Measurements from ENCODE around the gene RAD51B.

Gene RAD51B

DNA sequence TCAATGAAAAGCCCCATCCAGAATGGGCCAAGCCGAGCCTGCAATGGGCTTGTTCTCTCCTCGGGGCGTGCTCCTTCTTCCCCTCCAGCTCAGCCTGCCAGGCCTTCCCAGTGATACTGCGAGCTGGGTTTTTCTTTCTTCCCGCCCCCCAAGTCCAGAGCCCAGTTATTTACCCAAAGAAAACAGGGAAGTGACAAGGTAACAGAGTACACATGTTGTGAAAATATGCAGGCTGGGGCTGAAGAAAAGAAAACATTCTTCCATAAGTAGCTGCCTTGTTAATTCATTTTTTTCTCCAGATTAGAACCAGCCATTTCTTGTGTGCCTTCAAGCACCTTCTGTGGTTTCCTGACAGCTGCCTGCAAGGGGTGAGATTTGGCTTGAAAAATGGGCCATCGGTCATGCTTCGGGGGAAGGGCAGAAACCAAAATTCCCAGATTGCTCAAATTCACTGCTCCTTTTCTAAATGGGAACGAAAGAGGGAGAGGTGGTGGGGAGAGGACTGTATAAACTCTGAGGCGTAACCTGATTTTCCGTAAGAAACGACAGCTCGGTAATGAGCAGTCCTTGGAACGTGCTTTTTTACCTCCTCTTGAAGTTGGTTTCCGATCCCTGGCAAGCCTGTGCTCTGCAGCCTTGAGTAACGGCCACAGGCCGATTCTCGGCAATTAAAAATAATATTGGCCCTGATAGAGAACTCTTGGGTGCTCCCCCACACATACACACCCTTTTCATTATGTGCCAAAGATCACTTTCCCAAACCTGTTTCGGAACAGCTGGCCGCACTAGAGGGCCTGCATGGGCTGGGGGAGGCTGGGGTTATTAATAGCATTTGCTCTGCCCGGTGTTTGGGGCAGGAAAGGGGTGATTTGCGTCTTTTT is 743.9 kb downstream of the RAD51B start:
- no peak for TF ChIP-seq CTCF (IDR thresholded peaks at IDR 0.05; ENCODE audit: low read depth, low read length)
- no peak for DNase-seq (ENCODE audit: low read depth, low spot score)
- H3K4me3 ChIP-seq (ENCODE audit: low read depth, low read length): no peak overlapping the region
- in situ Hi-C loops (cut with HindIII; ENCODE audit: low sequenced_read_pairs): loop anchor here (10.0 kb wide), 1 partner anchor 309 kb away; no protein-coding TSS in a partner anchor

DNA sequence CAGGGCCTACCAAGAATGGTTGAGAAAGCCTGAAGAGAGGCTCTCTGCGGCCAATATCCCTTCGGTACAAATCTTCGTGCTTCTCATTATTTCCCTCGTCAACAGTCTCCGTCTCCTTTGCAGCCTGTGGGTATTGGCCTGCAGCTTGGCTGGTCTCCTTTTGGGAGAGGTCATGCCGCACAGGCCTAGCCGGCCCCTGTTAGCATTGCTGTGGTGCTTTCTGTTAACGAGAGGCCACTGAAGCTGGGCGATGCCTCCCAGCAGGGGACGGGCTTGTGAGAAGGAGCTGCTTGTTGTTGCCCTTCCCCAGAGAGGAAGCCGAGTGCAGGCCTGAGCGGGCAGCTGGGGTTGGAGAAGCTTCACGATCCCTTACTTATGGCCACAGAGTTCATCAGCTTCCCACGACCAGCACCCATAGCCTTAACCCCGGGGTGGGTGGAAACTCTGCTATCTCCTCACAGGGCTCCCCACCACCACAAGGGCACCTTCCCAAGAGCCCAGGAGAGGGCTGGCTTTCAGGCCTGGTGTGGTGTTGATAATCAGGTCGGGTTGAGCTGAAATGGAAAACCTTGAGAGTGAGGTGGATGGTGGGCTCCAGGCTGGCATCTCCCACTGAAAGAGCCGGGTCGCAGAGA is 744.7 kb downstream of the RAD51B start:
- in situ Hi-C loops (cut with HindIII; ENCODE audit: low sequenced_read_pairs): loop anchor here (10.0 kb wide), 1 partner anchor 310 kb away; no protein-coding TSS in a partner anchor
- H3K4me3 ChIP-seq (ENCODE audit: low read depth, low read length): no peak overlapping the region
- TF ChIP-seq CTCF (IDR thresholded peaks at IDR 0.05; ENCODE audit: low read depth, low read length): no peak
- no peak for DNase-seq (ENCODE audit: low read depth, low spot score)

DNA sequence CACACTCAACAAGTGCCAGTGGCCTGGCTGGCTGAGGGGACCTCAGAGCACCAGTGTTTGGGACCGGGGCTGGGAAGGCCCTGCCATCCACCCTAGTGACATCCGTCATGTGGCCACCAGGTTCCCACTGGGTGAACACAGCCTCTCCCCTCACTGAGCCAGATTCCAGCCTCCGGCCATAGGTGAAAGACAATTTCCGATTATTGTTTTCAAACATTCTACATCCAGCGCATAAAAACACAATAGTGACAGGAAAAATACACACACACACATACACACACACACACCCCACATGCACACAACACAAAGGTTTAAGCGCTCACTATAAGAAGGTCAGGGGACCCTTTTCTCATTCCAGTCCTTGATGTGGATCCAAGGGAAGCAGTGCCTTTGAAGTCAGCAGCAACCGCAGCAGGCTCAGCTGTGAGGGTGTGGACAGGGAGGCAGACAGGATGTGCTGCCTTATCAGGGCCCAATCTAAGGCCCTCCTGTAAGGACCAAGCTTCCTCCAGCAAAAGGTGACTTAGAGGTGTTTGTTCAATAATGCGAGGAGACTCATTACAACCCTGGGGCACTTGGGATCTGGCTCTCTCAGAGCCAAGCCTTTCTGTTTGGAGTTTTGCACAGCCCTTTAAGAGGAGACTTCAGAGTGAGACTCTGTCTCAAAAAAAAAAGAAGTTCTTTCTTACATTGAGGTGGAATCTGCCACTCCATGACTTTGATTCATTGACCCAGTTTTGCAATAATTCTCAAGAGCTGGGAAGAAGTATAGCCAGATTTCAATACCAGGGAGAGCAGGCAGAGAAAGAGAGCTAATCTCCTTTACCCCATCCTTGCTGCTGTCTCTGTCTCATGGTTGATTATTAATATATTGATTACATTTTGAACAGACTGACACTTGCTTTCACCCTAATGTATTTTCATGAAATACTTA is 745.5 kb downstream of the RAD51B start:
- TF ChIP-seq CTCF (IDR thresholded peaks at IDR 0.05; ENCODE audit: low read depth, low read length): no peak
- DNase-seq (ENCODE audit: low read depth, low spot score): no peak
- no peak overlapping the region for H3K4me3 ChIP-seq (ENCODE audit: low read depth, low read length)
- in situ Hi-C loops (cut with HindIII; ENCODE audit: low sequenced_read_pairs): loop anchor here (10.0 kb wide), 1 partner anchor 310 kb away; no protein-coding TSS in a partner anchor

DNA sequence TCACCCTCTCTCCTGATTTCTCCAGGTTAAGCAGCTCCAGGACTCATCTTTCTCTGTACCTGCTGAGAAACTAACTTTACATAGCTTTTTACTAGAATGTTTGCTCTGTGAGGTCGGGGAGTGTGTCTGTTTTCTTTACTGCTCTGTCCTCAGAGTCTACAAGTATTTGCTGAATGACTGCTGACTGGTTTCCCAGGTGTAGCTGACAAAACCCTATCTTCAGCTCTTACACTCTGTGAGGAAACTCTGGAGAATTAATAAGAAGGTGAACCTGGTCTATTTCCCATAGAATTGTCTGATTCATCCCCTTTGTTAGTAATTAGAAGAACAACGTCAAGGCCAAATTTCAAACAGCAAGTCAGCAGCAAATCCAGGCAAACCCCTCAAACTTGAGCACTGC is 746.5 kb downstream of the RAD51B start:
- DNase-seq (ENCODE audit: low read depth, low spot score): no peak
- TF ChIP-seq CTCF (IDR thresholded peaks at IDR 0.05; ENCODE audit: low read depth, low read length): no peak
- no peak overlapping the region for H3K4me3 ChIP-seq (ENCODE audit: low read depth, low read length)
- in situ Hi-C loops (cut with HindIII; ENCODE audit: low sequenced_read_pairs): loop anchor here (10.0 kb wide), 1 partner anchor 311 kb away; no protein-coding TSS in a partner anchor

GRCh38 chr14:68568907-68569897 is 749.6 kb downstream of the RAD51B start:
- TF ChIP-seq CTCF (IDR thresholded peaks at IDR 0.05; ENCODE audit: low read depth, low read length): no peak
- DNase-seq (ENCODE audit: low read depth, low spot score): no peak
- H3K4me3 ChIP-seq (ENCODE audit: low read depth, low read length): no peak overlapping the region
- in situ Hi-C loops (cut with HindIII; ENCODE audit: low sequenced_read_pairs): loop anchor here (10.0 kb wide), 1 partner anchor 314 kb away; no protein-coding TSS in a partner anchor
